Colonic mucosa (tissue), 4 donors: ENCODE measurements around the gene SH3BP5L. TPM values are rescaled to one million over a fixed set of nuclear protein-coding genes. Genes with fewer than 3 reads are reported as not detected.

Experiments
- DNase-seq: peaks from one replicate; pipeline ENCODE4 v3.0.0-alpha.2; 2020
- H3K27ac ChIP-seq: fragments of 200-600 bp; one replicate; pipeline ENCODE4 v1.8.0; 2021
- H3K27me3 ChIP-seq: fragments of 200-600 bp; one replicate; pipeline ENCODE4 v1.8.0; 2021
- H3K36me3 ChIP-seq: fragments of 200-600 bp; one replicate; pipeline ENCODE4 v1.8.0; 2021
- H3K4me1 ChIP-seq: fragments of 200-600 bp; one replicate; pipeline ENCODE4 v1.8.0; 2021; ENCODE audit warnings: mild to moderate bottlenecking
- H3K4me3 ChIP-seq: fragments of 200-600 bp; one replicate; pipeline ENCODE4 v1.8.0; 2021
- H3K9ac ChIP-seq, 2 donors: one replicate each; pipeline ENCODE4 v1.7.0; 2013; ENCODE audit warnings: control low read depth in 2 of 2, low read depth in 2 of 2, low read length in 2 of 2
- H3K9me3 ChIP-seq: fragments of 200-600 bp; one replicate; pipeline ENCODE4 v1.8.0; 2021
- CTCF ChIP-seq: fragments of 200-600 bp; IDR thresholded peaks from one replicate; pipeline ENCODE4 v1.8.0; 2022; ENCODE audit warnings: antibody characterized with exemption, mild to moderate bottlenecking
- intact Hi-C: fragments of 100-400 bp; cut with DNase I; formaldehyde crosslinking; loops from one replicate; pipeline ENCODE4 v1.14.1; 2022
- total RNA-seq, 2 donors: library from RNA; stranded (reverse); fragmentation: NEBNext Ultra II Directional in 1 of 2; extraction: Animal tissue kit (Norgen Biotek cat#: 25700) in 1 of 2; gene quantifications; one replicate each; pipeline ENCODE4 v1.2.1, GENCODE V29; 2021
- donor health status: healthy.
- donor health status: DM: no; HTN: no; CAD: no.
- donor health status: DM: no; HTN: no; CAD: no.

Gene SH3BP5L
- 10 to 100 TPM; 24.2 to 30.5 TPM for total RNA-seq

- Histone ChIP-seq H3K9ac (peak within 1 kb of the TSS; percentile 84), H3K9me3 (no peaks in the 10 kb centered on the region), H3K27ac (peak within 1 kb of the TSS; percentile 98), H3K4me1 (peaks cover 22% of the 10 kb centered on the region), H3K36me3 (no peaks in the 10 kb centered on the region), H3K27me3 (no peaks in the 10 kb centered on the region), H3K4me3 (peak within 1 kb of the TSS; percentile 79)
- peak; percentile 93 for DNase-seq
- peak; percentile 52 for TF ChIP-seq CTCF
- intact Hi-C loops, result no loop called here
Measured at GRCh38 chr1:248825909-248826760, at the start of gene SH3BP5L. SH3BP5L (minus strand) TSS chr1:248825915; CDS start chr1:248824935, 980 bp downstream.

- Histone ChIP-seq H3K9ac (peak overlapping the region; percentile 69 to 98), H3K4me3 (peak overlapping the region; percentile 74), H3K36me3 (no peaks in the 10 kb centered on the region), H3K27me3 (no peaks in the 10 kb centered on the region), H3K27ac (peak overlapping the region; percentile 99), H3K9me3 (no peaks in the 10 kb centered on the region), H3K4me1 (no peaks in the 10 kb centered on the region)
- intact Hi-C loops, result no loop called here
- TF ChIP-seq CTCF, result no peak
- peak; percentile 87 for DNase-seq
Measured at GRCh38 chr1:248873993-248874533, 48.3 kb upstream of the SH3BP5L start.

GRCh38 chr1:248873409-248873992, 47.8 kb upstream of the SH3BP5L start:
- H3K27me3 ChIP-seq, result no peaks in the 10 kb centered on the region
- intact Hi-C loops, result no loop called here
- H3K9ac ChIP-seq, result peak overlapping the region; percentile 69 to 98
- no peaks in the 10 kb centered on the region for H3K9me3 ChIP-seq
- peak; percentile 97 for DNase-seq
- H3K27ac ChIP-seq, result peak overlapping the region; percentile 99
- H3K36me3 ChIP-seq, result no peaks in the 10 kb centered on the region
- no peak for TF ChIP-seq CTCF
- H3K4me3 ChIP-seq, result peak overlapping the region; percentile 74
- H3K4me1 ChIP-seq, result no peaks in the 10 kb centered on the region

- Histone ChIP-seq H3K27ac (peak overlapping the region; percentile 99), H3K4me3 (peak overlapping the region; percentile 74), H3K27me3 (no peaks in the 10 kb centered on the region), H3K36me3 (no peaks in the 10 kb centered on the region), H3K9me3 (no peaks in the 10 kb centered on the region), H3K9ac (peak overlapping the region; percentile 69 to 98), H3K4me1 (no peaks in the 10 kb centered on the region)
- peak; percentile 74 for DNase-seq
- intact Hi-C loops, result no loop called here
- no peak for TF ChIP-seq CTCF
Measured at GRCh38 chr1:248872752-248873408, 47.2 kb upstream of the SH3BP5L start.

- Histone ChIP-seq H3K4me3 (no peak overlapping the region), H3K36me3 (no peaks in the 10 kb centered on the region), H3K9me3 (no peaks in the 10 kb centered on the region), H3K27me3 (no peaks in the 10 kb centered on the region), H3K9ac (no peak overlapping the region), H3K27ac (no peak overlapping the region), H3K4me1 (no peaks in the 10 kb centered on the region)
- DNase-seq, result no peak
- no peak for TF ChIP-seq CTCF
- intact Hi-C loops, result no loop called here
Measured at GRCh38 chr1:248871837-248872401, 46.2 kb upstream of the SH3BP5L start.
